ENCODE data around the gene MYO18A.

- no peak for TF ChIP-seq POLR2AphosphoS5 (IDR thresholded peaks at IDR 0.05; ENCODE audit: low read depth, low read length)
- TF ChIP-seq, protein P1, sequence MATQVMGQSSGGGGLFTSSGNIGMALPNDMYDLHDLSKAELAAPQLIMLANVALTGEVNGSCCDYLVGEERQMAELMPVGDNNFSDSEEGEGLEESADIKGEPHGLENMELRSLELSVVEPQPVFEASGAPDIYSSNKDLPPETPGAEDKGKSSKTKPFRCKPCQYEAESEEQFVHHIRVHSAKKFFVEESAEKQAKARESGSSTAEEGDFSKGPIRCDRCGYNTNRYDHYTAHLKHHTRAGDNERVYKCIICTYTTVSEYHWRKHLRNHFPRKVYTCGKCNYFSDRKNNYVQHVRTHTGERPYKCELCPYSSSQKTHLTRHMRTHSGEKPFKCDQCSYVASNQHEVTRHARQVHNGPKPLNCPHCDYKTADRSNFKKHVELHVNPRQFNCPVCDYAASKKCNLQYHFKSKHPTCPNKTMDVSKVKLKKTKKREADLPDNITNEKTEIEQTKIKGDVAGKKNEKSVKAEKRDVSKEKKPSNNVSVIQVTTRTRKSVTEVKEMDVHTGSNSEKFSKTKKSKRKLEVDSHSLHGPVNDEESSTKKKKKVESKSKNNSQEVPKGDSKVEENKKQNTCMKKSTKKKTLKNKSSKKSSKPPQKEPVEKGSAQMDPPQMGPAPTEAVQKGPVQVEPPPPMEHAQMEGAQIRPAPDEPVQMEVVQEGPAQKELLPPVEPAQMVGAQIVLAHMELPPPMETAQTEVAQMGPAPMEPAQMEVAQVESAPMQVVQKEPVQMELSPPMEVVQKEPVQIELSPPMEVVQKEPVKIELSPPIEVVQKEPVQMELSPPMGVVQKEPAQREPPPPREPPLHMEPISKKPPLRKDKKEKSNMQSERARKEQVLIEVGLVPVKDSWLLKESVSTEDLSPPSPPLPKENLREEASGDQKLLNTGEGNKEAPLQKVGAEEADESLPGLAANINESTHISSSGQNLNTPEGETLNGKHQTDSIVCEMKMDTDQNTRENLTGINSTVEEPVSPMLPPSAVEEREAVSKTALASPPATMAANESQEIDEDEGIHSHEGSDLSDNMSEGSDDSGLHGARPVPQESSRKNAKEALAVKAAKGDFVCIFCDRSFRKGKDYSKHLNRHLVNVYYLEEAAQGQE (IDR thresholded peaks at IDR 0.05; ENCODE audit: insufficient read depth in 1 of 2, low read depth in 2 of 2, low read length in 2 of 2): no peak
- TF ChIP-seq TAF1 (IDR thresholded peaks at IDR 0.05; ENCODE audit: borderline replicate concordance, insufficient read depth, low read length): no peak
- TF ChIP-seq SIN3A (IDR thresholded peaks at IDR 0.05; ENCODE audit: borderline replicate concordance, insufficient read depth, low read length): no peak
Measured at GRCh38 chr17:29219378-29220047, 39.3 kb upstream of the MYO18A start.
